Measurements from ENCODE around the gene GLE1. TPM values are rescaled to one million over a fixed set of nuclear protein-coding genes. Genes with fewer than 3 reads are reported as not detected.

Gene GLE1
- total and polyA plus RNA-seq, 2 donors from 2014 or later = 15.6 to 22.8 TPM

DNA sequence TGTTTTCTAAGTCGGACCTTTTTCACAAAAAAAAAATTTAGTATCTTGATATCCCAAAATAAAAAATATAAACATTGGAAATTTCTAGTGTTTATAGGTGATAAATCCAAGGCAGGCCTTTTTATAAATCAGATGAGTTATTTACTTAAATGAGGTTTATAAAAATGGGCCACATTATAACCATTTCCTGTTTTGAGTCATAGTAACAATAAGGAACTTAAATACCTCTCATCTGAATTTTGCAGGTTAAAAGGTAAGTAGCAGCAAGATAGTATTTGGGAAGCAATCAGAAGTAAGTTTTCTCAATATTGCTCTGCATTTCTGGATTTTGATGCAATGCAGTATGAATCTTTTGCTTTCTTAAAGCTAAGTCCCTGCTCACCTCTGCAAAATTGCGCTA is 51.8 kb downstream of the GLE1 start:
- intact Hi-C loops (cut with DNase I) = no loop called here
- H3K9ac ChIP-seq (ENCODE audit: low read length in 3 of 3) = no peak overlapping the region
- FAIRE-seq (no peak), DNase-seq (no peak)
- no peak overlapping the region for H3K27ac ChIP-seq (ENCODE audit: low read depth in 2 of 2, low read length in 2 of 2)
- H3K4me1 ChIP-seq (ENCODE audit: control insufficient read depth in 2 of 3, insufficient read depth in 2 of 3, low read depth in 1 of 3, low read length in 3 of 3) = peaks cover 9 to 42% (median 31%) of the 10 kb centered on the region in 3 donors
- H3K27me3 ChIP-seq (ENCODE audit: control insufficient read depth, insufficient read depth, low read length) = no peaks in the 10 kb centered on the region
- TF ChIP-seq, protein P1, sequence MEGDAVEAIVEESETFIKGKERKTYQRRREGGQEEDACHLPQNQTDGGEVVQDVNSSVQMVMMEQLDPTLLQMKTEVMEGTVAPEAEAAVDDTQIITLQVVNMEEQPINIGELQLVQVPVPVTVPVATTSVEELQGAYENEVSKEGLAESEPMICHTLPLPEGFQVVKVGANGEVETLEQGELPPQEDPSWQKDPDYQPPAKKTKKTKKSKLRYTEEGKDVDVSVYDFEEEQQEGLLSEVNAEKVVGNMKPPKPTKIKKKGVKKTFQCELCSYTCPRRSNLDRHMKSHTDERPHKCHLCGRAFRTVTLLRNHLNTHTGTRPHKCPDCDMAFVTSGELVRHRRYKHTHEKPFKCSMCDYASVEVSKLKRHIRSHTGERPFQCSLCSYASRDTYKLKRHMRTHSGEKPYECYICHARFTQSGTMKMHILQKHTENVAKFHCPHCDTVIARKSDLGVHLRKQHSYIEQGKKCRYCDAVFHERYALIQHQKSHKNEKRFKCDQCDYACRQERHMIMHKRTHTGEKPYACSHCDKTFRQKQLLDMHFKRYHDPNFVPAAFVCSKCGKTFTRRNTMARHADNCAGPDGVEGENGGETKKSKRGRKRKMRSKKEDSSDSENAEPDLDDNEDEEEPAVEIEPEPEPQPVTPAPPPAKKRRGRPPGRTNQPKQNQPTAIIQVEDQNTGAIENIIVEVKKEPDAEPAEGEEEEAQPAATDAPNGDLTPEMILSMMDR (IDR thresholded peaks at IDR 0.05; ENCODE audit: borderline replicate concordance, extremely low read depth, insufficient read depth) = no peak
- no peaks in the 10 kb centered on the region for H3K36me3 ChIP-seq (ENCODE audit: control insufficient read depth in 2 of 3, insufficient read depth in 3 of 3, low read length in 3 of 3)
- H3K4me3 ChIP-seq (ENCODE audit: low read length in 3 of 3) = no peak overlapping the region
- no peaks in the 10 kb centered on the region for H3K9me3 ChIP-seq (ENCODE audit: control insufficient read depth in 2 of 3, insufficient read depth in 1 of 3, low read length in 3 of 3)

DNA sequence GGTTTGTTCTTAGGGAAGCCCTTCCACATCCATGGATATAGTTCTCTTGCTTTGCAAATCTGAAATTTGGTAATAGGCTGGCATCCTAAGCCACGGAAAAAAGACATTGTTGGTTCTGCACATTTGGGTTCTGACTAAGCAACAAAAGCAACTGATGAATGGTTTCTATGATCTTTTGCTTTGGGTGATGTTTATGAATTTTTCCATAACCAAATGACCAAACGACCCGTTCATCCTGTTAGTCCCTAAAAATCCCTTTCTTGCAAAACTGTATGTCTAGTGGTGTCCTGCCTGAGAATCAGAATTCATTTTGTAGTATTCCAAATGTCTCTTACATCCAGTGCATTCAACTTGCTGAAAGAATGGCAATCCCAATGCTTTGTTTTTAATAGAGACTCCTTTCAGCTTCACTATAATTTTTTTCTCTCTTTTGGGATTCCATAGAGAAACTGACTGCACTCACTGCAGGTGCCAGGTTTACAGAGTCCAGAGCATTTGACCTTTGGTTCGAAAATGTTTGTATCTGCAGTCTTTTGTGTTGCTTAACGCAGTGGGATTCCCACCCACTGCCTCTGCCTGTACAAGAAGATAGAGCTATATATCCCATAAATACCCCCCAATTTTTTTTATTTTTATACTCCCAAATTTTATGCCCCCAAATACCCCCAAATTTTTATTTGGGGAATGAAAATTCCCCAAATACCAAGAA is 52.6 kb downstream of the GLE1 start:
- H3K27ac ChIP-seq (ENCODE audit: low read depth in 2 of 2, low read length in 2 of 2) = peak overlapping the region in 1 of 2 donors; percentile 60

DNA sequence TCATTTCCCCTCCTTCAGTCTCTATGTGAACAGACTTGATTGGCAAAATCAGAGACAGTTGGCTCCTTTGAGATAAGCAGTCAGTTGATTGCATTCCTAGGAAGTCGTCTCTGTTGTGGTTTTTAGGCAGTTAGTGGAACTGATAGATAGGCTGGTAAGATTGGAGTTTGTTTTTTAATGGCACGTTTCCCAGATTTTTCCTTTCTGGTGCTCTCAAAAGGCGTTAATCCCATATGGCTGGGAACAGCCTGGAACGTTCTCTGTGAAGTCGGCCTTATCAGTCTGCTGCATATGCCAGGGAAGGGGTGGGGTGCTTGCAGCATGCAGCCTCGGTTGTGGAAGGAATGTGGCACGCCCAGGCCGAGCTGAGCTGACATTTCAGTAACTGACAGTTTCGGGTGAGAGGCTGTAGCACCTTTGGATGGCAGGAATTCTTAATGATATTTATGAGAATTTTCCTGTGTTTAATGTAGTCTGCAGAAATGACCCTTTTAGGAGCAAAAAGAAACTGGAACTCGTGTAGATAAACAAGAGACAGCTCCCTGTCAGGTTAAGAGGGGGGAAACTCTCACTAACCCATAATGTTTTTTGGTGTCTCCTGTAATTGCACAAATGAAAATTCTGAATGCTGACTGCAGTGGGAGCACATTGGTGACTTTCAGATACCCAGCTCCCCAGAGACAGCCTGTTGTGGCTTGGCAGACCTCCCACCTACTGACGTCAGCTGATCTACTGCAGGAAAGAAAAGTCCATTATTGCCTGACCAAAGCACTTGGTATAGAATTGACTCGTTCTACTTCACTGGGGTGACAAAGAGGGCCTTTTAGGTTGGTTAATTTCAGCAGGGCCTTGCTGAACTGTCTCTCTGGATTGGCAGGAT is 54.2 kb downstream of the GLE1 start:
- Histone ChIP-seq H3K27ac (ENCODE audit: low read depth in 2 of 2, low read length in 2 of 2) (peak overlapping the region; percentile 87 to 95), H3K9me3 (ENCODE audit: control insufficient read depth in 2 of 3, insufficient read depth in 1 of 3, low read length in 3 of 3) (no peaks in the 10 kb centered on the region), H3K4me3 (ENCODE audit: low read length in 3 of 3) (peak overlapping the region in 2 of 3 donors; percentile 3 to 33), H3K36me3 (ENCODE audit: control insufficient read depth in 2 of 3, insufficient read depth in 3 of 3, low read length in 3 of 3) (peaks cover 0 to 2% (median 0%) of the 10 kb centered on the region in 3 donors), H3K9ac (ENCODE audit: low read length in 3 of 3) (peak overlapping the region in 1 of 3 donors; percentile 44), H3K4me1 (ENCODE audit: control insufficient read depth in 2 of 3, insufficient read depth in 2 of 3, low read depth in 1 of 3, low read length in 3 of 3) (peaks cover 7 to 39% (median 29%) of the 10 kb centered on the region in 3 donors), H3K27me3 (ENCODE audit: control insufficient read depth, insufficient read depth, low read length) (no peaks in the 10 kb centered on the region)
- peak; percentile 56 to 93 (median 62) for DNase-seq
- no peak for FAIRE-seq
- intact Hi-C loops (cut with DNase I) = no loop called here
- TF ChIP-seq, protein P1 (IDR thresholded peaks at IDR 0.05; ENCODE audit: borderline replicate concordance, extremely low read depth, insufficient read depth) = no peak

More for the DNA sequence above, 52.6 kb downstream of the GLE1 start:
- H3K9me3 ChIP-seq (ENCODE audit: control insufficient read depth in 2 of 3, insufficient read depth in 1 of 3, low read length in 3 of 3) = no peaks in the 10 kb centered on the region
- DNase-seq (no peak), FAIRE-seq (no peak)
- H3K9ac ChIP-seq (ENCODE audit: low read length in 3 of 3) = no peak overlapping the region
- no peaks in the 10 kb centered on the region for H3K27me3 ChIP-seq (ENCODE audit: control insufficient read depth, insufficient read depth, low read length)
- no peak overlapping the region for H3K4me3 ChIP-seq (ENCODE audit: low read length in 3 of 3)
- H3K4me1 ChIP-seq (ENCODE audit: control insufficient read depth in 2 of 3, insufficient read depth in 2 of 3, low read depth in 1 of 3, low read length in 3 of 3) = peaks cover 7 to 39% (median 29%) of the 10 kb centered on the region in 3 donors
- intact Hi-C loops (cut with DNase I) = no loop called here
- TF ChIP-seq, protein P1 (IDR thresholded peaks at IDR 0.05; ENCODE audit: borderline replicate concordance, extremely low read depth, insufficient read depth) = no peak
- no peaks in the 10 kb centered on the region for H3K36me3 ChIP-seq (ENCODE audit: control insufficient read depth in 2 of 3, insufficient read depth in 3 of 3, low read length in 3 of 3)
